ENCODE data around the gene CDH11.

- TF ChIP-seq, protein P1, sequence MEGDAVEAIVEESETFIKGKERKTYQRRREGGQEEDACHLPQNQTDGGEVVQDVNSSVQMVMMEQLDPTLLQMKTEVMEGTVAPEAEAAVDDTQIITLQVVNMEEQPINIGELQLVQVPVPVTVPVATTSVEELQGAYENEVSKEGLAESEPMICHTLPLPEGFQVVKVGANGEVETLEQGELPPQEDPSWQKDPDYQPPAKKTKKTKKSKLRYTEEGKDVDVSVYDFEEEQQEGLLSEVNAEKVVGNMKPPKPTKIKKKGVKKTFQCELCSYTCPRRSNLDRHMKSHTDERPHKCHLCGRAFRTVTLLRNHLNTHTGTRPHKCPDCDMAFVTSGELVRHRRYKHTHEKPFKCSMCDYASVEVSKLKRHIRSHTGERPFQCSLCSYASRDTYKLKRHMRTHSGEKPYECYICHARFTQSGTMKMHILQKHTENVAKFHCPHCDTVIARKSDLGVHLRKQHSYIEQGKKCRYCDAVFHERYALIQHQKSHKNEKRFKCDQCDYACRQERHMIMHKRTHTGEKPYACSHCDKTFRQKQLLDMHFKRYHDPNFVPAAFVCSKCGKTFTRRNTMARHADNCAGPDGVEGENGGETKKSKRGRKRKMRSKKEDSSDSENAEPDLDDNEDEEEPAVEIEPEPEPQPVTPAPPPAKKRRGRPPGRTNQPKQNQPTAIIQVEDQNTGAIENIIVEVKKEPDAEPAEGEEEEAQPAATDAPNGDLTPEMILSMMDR (conservative IDR thresholded peaks at IDR 0.05; ENCODE audit: low read length), result no peak
- TF ChIP-seq EZH2phosphoT487 (IDR thresholded peaks at IDR 0.05; ENCODE audit: borderline replicate concordance), result no peak
Measured at GRCh38 chr16:64952177-64952576, 169.7 kb downstream of the CDH11 start.

Data from Loucy (cell line).